GM19043 (cell line): ENCODE results near the gene ACTRT3.

Experiments used
- ATAC-seq: cut with Tn5 transposase; IDR thresholded peaks from one replicate; pipeline ENCODE4 v1.9.1; 2021; ENCODE audit warnings: low read depth; ENCODE audit not compliant: unreplicated experiment

Gene ACTRT3

GRCh38 chr3:169769287-169770181 lies at the start of gene ACTRT3:
Gene ACTRT3 (minus strand): TSS chr3:169769561. CDS start chr3:169769520, 41 bp downstream.
- ATAC-seq, result peak; percentile 26

- ATAC-seq, result no peak
These were observed 49.0 kb upstream of the ACTRT3 start for GRCh38 chr3:169818316-169818715.

- no peak for ATAC-seq
These were observed 46.3 kb upstream of the ACTRT3 start for GRCh38 chr3:169815590-169816150.

GRCh38 chr3:169813757-169814517 lies 44.6 kb upstream of the ACTRT3 start:
- ATAC-seq, result peak; percentile 87

GRCh38 chr3:169813278-169813677 lies 43.9 kb upstream of the ACTRT3 start:
- no peak for ATAC-seq

- peak; percentile 62 for ATAC-seq
These were observed 43.2 kb upstream of the ACTRT3 start, which contains the start of the genes LRRC34 and LRRIQ4 for GRCh38 chr3:169812332-169813235. Gene LRRC34 (minus strand): TSS chr3:169812904. CDS start chr3:169812548, 356 bp downstream. Gene LRRIQ4 (plus strand): TSS chr3:169812870. CDS start chr3:169821922, 9,052 bp downstream.

- no peak for ATAC-seq
These were observed 42.4 kb upstream of the ACTRT3 start for GRCh38 chr3:169811631-169812331.

- no peak for ATAC-seq
These were observed 40.0 kb upstream of the ACTRT3 start for GRCh38 chr3:169809230-169809795.

GRCh38 chr3:169804681-169805080 lies 35.3 kb upstream of the ACTRT3 start:
- ATAC-seq, result no peak

GRCh38 chr3:169792359-169792758 lies 23.0 kb upstream of the ACTRT3 start:
- no peak for ATAC-seq

GRCh38 chr3:169790687-169791429 lies 21.5 kb upstream of the ACTRT3 start:
- no peak for ATAC-seq

- ATAC-seq, result no peak
These were observed 20.9 kb upstream of the ACTRT3 start for GRCh38 chr3:169790219-169790618.

- ATAC-seq, result no peak
These were observed 18.4 kb upstream of the ACTRT3 start for GRCh38 chr3:169787791-169788190.

GRCh38 chr3:169787120-169787519 lies 17.8 kb upstream of the ACTRT3 start:
- ATAC-seq, result no peak

- no peak for ATAC-seq
These were observed 12.0 kb upstream of the ACTRT3 start for GRCh38 chr3:169781209-169781855.

GRCh38 chr3:169780742-169781141 lies 11.4 kb upstream of the ACTRT3 start:
- no peak for ATAC-seq

GRCh38 chr3:169777822-169778221 lies 8.5 kb upstream of the ACTRT3 start:
- ATAC-seq, result no peak

- no peak for ATAC-seq
These were observed 4.8 kb upstream of the ACTRT3 start for GRCh38 chr3:169774186-169774585.
